HepG2 (cell line): ENCODE measurements around the gene ZNF629. TPM values are rescaled to one million over a fixed set of nuclear protein-coding genes. Genes with fewer than 3 reads are reported as not detected.

ENCODE experiments used
- AKAP8 ChIP-seq: sonication (generic); formaldehyde crosslinking; IDR thresholded peaks from 2 replicates; pipeline ENCODE4 v1.5.1; 2020; ENCODE audit warnings: mild to moderate bottlenecking, missing genetic modification reagents
- CENPT ChIP-seq: sonication (generic); formaldehyde crosslinking; IDR thresholded peaks from 2 replicates; pipeline ENCODE4 v1.8.0; 2022; ENCODE audit warnings: low read depth, mild to moderate bottlenecking, moderate library complexity, missing genetic modification reagents
- GABPB1 ChIP-seq: IDR thresholded peaks from 2 replicates; pipeline ENCODE4 v1.6.1; 2016; ENCODE audit warnings: mild to moderate bottlenecking, missing genetic modification reagents, moderate library complexity, missing compliant biosample characterization
- GZF1 ChIP-seq: sonication (generic); formaldehyde crosslinking; IDR thresholded peaks from 2 replicates; pipeline ENCODE4 v1.5.1; 2020; ENCODE audit warnings: mild to moderate bottlenecking, missing genetic modification reagents
- HOXA5 ChIP-seq: sonication (generic); formaldehyde crosslinking; IDR thresholded peaks from 2 replicates; pipeline ENCODE4 v1.4.0; 2020; ENCODE audit warnings: missing genetic modification reagents
- NFRKB ChIP-seq: fragments of 450-650 bp; IDR thresholded peaks from 2 replicates; pipeline ENCODE4 v1.6.1; 2017
- NRL ChIP-seq: sonication (generic); formaldehyde crosslinking; IDR thresholded peaks from 2 replicates; pipeline ENCODE4 v1.5.0; 2020; ENCODE audit warnings: missing genetic modification reagents, mild to moderate bottlenecking, moderate library complexity, borderline replicate concordance
- PHB2 ChIP-seq: fragments of 450-650 bp; IDR thresholded peaks from 2 replicates; pipeline ENCODE4 v1.6.1; 2018; ENCODE audit not compliant: partially characterized antibody
- POLR2AphosphoS5 ChIP-seq: IDR thresholded peaks from 2 replicates; pipeline ENCODE4 v1.6.1; 2012; ENCODE audit warnings: low read depth, low read length
- RXRB ChIP-seq: IDR thresholded peaks from 2 replicates; pipeline ENCODE4 v1.6.1; 2016; ENCODE audit warnings: borderline replicate concordance, missing genetic modification reagents, missing compliant biosample characterization
- SAP130 ChIP-seq: IDR thresholded peaks from 2 replicates; pipeline ENCODE4 v1.6.1; 2016; ENCODE audit warnings: low read depth
- SMAD9 ChIP-seq: sonication (generic); formaldehyde crosslinking; IDR thresholded peaks from 2 replicates; pipeline ENCODE4 v1.5.1; 2020; ENCODE audit warnings: mild to moderate bottlenecking, missing genetic modification reagents
- ZNF20 ChIP-seq: sonication (generic); formaldehyde crosslinking; IDR thresholded peaks from 2 replicates; pipeline ENCODE4 v1.4.0; 2020; ENCODE audit warnings: mild to moderate bottlenecking, moderate library complexity, missing genetic modification reagents
- ZNF260 ChIP-seq: sonication (generic); formaldehyde crosslinking; IDR thresholded peaks from 2 replicates; pipeline ENCODE4 v1.4.0; 2020; ENCODE audit warnings: missing genetic modification reagents, low read depth, mild to moderate bottlenecking, borderline replicate concordance
- ZNF333 ChIP-seq: sonication (generic); formaldehyde crosslinking; IDR thresholded peaks from 2 replicates; pipeline ENCODE4 v1.4.0; 2020; ENCODE audit warnings: mild to moderate bottlenecking, missing genetic modification reagents, borderline replicate concordance
- ZNF549 ChIP-seq: sonication (generic); formaldehyde crosslinking; IDR thresholded peaks from 2 replicates; pipeline ENCODE4 v1.5.0; 2020; ENCODE audit warnings: missing genetic modification reagents
- ZNF652 ChIP-seq: IDR thresholded peaks from 2 replicates; pipeline ENCODE4 v1.6.1; 2016; ENCODE audit warnings: low read depth, borderline replicate concordance
- ZSCAN31 ChIP-seq: sonication (generic); formaldehyde crosslinking; IDR thresholded peaks from 2 replicates; pipeline ENCODE4 v1.5.0; 2020; ENCODE audit warnings: low read depth, mild to moderate bottlenecking, missing genetic modification reagents
- polyA plus RNA-seq, 8 experiments: library from polyadenylated mRNA; depleted of rRNA in 3 of 8; stranded (reverse) in 7 of 8; unstranded in 1 of 8; fragments of >200 nt; fragmentation: Illumina TruSeq in 4 of 8; extraction: Trizol in 4 of 8; gene quantifications; 2 replicates each; pipeline versions ENCODE4 v1.2.1 to v1.2.3, GENCODE V29; 2011 to 2016; ENCODE audit warnings: low read depth in 4 of 8, missing spikeins in 1 of 8, mixed read lengths in 1 of 8; ENCODE audit not compliant: insufficient read depth in 1 of 8
- total RNA-seq, 5 experiments: library from RNA; depleted of rRNA; stranded (reverse); fragments of >200 nt; fragmentation: Illumina TruSeq; extraction: Trizol; gene quantifications; 2 replicates each; pipeline ENCODE4 v1.2.3, GENCODE V29; 2016; ENCODE audit warnings: low read depth in 1 of 5
- TF ChIP-seq, protein P1 (sequence below): sonication (generic); formaldehyde crosslinking; IDR thresholded peaks from 2 replicates; pipeline ENCODE4 v1.4.0; 2020; ENCODE audit warnings: missing genetic modification reagents
- TF ChIP-seq, protein P2 (sequence below): sonication (generic); formaldehyde crosslinking; IDR thresholded peaks from 2 replicates; pipeline ENCODE4 v1.4.0; 2020; ENCODE audit warnings: missing genetic modification reagents, mild to moderate bottlenecking, borderline replicate concordance
- TF ChIP-seq, protein P3 (sequence below): sonication (generic); formaldehyde crosslinking; conservative IDR thresholded peaks from 2 replicates; pipeline ENCODE4 v1.8.0; 2022; ENCODE audit warnings: mild to moderate bottlenecking, moderate library complexity, missing genetic modification reagents
- TF ChIP-seq, protein P4 (sequence below): IDR thresholded peaks from 2 replicates; pipeline ENCODE4 v1.6.1; 2016

ZNF629 gene
- total and polyA plus RNA-seq, 2 of the 13 experiments (the other 11 are each of a cell fraction or from before 2014, with no cell fraction given) = 6.1 to 16.5 TPM

DNA sequence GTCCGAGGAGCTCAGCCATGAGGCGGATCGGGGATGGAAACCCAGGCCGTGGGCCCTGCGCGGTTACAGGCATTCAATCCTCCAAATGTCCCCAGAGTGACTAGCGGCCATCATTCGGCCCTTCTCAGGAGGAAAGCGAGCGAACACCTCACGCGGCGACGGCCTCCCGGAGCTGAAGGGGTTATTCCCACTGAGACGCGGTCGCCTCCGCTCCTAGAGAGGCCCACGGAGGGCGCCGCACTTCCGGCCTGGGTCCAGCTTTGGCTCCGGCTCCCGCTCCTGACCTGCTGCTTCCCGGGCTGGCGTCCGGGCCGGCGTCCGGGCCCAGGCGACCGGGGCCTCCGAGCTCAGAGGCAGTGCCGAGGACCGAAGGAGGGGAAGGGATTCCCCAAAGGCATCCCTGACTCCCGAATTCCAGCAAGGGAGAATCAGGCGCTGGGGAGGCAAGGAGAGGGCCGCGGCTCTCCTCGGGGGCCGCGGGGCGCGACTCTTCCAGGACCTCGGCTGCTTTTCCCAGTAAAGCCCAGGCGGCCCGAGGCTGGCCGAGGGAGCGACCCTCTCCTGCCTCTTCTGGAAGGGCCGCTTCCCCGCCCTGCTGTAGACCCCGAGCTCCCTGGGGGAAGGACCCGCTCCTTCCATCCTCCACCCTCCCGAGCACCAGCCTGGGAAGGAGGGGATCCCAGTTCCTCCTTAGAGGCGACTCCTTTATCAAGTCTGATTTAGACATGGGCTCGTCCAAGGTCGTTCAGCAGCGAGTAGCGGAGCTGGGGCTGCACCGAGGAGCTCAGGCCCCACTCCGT, 18.6 kb upstream of the ZNF629 start (continued):
- TF ChIP-seq RXRB (CRISPR knock-in tag) (peak; percentile 88), SAP130 (CRISPR knock-in tag) (peak; percentile 97), ZNF20 (peak; percentile 57; the same call in 1 of the 2 replicates), PHB2 (no peak), GZF1 (no peak; the same call in 1 of the 2 replicates), ZSCAN31 (peak; percentile 98), HOXA5 (CRISPR knock-in tag) (peak; percentile 87), ZNF549 (CRISPR knock-in tag) (no peak), NFRKB (no peak), AKAP8 (peak; percentile 64; the same call in 1 of the 2 replicates), ZNF333 (no peak), CENPT (CRISPR knock-in tag) (0 out of 2 replicates have a peak, but pooled peaks have one; percentile 91), ZNF652 (CRISPR knock-in tag) (peak; percentile 100), SMAD9 (CRISPR knock-in tag) (no peak), POLR2AphosphoS5 (peak; percentile 93), ZNF260 (CRISPR knock-in tag) (0 out of 2 replicates have a peak, but pooled peaks have one; percentile 85), GABPB1 (CRISPR knock-in tag) (peak; percentile 100), NRL (CRISPR knock-in tag) (peak; percentile 98; the same call in 1 of the 2 replicates)
- TF ChIP-seq, protein P1, sequence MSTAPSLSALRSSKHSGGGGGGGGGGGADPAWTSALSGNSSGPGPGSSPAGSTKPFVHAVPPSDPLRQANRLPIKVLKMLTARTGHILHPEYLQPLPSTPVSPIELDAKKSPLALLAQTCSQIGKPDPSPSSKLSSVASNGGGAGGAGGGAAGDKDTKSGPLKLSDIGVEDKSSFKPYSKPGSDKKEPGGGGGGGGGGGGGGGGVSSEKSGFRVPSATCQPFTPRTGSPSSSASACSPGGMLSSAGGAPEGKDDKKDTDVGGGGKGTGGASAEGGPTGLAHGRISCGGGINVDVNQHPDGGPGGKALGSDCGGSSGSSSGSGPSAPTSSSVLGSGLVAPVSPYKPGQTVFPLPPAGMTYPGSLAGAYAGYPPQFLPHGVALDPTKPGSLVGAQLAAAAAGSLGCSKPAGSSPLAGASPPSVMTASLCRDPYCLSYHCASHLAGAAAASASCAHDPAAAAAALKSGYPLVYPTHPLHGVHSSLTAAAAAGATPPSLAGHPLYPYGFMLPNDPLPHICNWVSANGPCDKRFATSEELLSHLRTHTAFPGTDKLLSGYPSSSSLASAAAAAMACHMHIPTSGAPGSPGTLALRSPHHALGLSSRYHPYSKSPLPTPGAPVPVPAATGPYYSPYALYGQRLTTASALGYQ = peak; percentile 88
- TF ChIP-seq, protein P2, sequence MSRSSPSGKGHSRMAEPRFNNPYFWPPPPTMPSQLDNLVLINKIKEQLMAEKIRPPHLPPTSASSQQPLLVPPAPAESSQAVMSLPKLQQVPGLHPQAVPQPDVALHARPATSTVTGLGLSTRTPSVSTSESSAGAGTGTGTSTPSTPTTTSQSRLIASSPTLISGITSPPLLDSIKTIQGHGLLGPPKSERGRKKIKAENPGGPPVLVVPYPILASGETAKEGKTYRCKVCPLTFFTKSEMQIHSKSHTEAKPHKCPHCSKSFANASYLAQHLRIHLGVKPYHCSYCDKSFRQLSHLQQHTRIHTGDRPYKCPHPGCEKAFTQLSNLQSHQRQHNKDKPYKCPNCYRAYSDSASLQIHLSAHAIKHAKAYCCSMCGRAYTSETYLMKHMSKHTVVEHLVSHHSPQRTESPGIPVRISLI (CRISPR knock-in tag) = peak; percentile 68
- TF ChIP-seq, protein P3, sequence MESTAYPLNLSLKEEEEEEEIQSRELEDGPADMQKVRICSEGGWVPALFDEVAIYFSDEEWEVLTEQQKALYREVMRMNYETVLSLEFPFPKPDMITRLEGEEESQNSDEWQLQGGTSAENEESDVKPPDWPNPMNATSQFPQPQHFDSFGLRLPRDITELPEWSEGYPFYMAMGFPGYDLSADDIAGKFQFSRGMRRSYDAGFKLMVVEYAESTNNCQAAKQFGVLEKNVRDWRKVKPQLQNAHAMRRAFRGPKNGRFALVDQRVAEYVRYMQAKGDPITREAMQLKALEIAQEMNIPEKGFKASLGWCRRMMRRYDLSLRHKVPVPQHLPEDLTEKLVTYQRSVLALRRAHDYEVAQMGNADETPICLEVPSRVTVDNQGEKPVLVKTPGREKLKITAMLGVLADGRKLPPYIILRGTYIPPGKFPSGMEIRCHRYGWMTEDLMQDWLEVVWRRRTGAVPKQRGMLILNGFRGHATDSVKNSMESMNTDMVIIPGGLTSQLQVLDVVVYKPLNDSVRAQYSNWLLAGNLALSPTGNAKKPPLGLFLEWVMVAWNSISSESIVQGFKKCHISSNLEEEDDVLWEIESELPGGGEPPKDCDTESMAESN (CRISPR knock-in tag) = peak; percentile 97
- TF ChIP-seq, protein P4, sequence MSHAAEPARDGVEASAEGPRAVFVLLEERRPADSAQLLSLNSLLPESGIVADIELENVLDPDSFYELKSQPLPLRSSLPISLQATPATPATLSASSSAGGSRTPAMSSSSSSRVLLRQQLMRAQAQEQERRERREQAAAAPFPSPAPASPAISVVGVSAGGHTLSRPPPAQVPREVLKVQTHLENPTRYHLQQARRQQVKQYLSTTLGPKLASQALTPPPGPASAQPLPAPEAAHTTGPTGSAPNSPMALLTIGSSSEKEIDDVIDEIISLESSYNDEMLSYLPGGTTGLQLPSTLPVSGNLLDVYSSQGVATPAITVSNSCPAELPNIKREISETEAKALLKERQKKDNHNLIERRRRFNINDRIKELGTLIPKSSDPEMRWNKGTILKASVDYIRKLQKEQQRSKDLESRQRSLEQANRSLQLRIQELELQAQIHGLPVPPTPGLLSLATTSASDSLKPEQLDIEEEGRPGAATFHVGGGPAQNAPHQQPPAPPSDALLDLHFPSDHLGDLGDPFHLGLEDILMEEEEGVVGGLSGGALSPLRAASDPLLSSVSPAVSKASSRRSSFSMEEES (CRISPR knock-in tag) = peak; percentile 82
